Measurements from ENCODE around the gene WDR86. TPM values are rescaled to one million over a fixed set of nuclear protein-coding genes. Genes with fewer than 3 reads are reported as not detected.

WDR86 gene
- total RNA-seq, 2 donors from 2014 or later: 8.5 TPM; not detected in 1

DNA sequence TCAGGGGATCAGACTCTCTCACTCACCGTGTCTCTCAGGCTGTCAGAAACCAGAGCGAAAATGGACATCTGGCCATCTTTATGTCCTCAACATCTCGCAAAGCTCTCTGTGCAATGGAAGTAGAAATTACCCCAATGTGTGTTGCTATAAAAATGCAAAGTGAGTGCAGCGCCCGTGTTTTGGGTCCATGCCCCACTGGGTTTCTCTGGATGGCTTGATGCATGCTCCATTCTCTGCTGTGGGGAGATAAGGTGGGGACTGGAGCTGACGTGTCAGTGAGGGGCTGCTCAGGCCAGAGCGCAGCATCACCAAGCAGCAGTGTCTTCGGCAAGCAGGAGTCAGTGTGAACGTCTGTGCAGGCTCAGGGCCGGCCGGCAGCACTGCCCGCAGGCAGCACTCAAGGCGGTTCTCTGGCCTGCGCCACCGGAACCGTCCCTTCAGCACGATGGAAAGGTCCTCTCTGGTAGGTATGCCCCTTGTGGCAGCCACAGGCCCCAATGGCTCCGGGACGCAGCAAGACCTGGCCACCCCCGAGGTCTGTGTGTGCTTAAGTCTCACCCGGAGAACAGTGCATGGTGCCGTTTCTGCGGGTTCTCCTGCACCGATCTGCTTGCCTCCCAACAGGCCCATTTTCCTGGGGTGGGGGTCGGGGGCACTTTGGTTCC, 30.2 kb downstream of the WDR86 start:
- H3K4me3 ChIP-seq: no peak overlapping the region
- peaks cover 7 to 15% of the 10 kb centered on the region in 2 donors for H3K4me1 ChIP-seq (ENCODE audit: control insufficient read depth in 1 of 2, low read depth in 2 of 2)
- no peaks in the 10 kb centered on the region for H3K27me3 ChIP-seq (replicated peaks; ENCODE audit: insufficient read depth)
- H3K27ac ChIP-seq: no peak overlapping the region
- ATAC-seq (ENCODE audit: insufficient number of reproducible peaks, low FRiP score, low read depth) (no peak), DNase-seq (ENCODE audit: low spot score) (no peak)
- H3K9me3 ChIP-seq: no peaks in the 10 kb centered on the region
- TF ChIP-seq, protein P1, sequence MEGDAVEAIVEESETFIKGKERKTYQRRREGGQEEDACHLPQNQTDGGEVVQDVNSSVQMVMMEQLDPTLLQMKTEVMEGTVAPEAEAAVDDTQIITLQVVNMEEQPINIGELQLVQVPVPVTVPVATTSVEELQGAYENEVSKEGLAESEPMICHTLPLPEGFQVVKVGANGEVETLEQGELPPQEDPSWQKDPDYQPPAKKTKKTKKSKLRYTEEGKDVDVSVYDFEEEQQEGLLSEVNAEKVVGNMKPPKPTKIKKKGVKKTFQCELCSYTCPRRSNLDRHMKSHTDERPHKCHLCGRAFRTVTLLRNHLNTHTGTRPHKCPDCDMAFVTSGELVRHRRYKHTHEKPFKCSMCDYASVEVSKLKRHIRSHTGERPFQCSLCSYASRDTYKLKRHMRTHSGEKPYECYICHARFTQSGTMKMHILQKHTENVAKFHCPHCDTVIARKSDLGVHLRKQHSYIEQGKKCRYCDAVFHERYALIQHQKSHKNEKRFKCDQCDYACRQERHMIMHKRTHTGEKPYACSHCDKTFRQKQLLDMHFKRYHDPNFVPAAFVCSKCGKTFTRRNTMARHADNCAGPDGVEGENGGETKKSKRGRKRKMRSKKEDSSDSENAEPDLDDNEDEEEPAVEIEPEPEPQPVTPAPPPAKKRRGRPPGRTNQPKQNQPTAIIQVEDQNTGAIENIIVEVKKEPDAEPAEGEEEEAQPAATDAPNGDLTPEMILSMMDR (IDR thresholded peaks at IDR 0.05): no peak
- peaks cover 26% of the 10 kb centered on the region for H3K36me3 ChIP-seq

- peaks cover 29% of the 10 kb centered on the region for H3K36me3 ChIP-seq
- ATAC-seq (ENCODE audit: insufficient number of reproducible peaks, low FRiP score, low read depth): no peak
Measured at GRCh38 chr7:151379193-151379520, 30.7 kb downstream of the WDR86 start.

DNA sequence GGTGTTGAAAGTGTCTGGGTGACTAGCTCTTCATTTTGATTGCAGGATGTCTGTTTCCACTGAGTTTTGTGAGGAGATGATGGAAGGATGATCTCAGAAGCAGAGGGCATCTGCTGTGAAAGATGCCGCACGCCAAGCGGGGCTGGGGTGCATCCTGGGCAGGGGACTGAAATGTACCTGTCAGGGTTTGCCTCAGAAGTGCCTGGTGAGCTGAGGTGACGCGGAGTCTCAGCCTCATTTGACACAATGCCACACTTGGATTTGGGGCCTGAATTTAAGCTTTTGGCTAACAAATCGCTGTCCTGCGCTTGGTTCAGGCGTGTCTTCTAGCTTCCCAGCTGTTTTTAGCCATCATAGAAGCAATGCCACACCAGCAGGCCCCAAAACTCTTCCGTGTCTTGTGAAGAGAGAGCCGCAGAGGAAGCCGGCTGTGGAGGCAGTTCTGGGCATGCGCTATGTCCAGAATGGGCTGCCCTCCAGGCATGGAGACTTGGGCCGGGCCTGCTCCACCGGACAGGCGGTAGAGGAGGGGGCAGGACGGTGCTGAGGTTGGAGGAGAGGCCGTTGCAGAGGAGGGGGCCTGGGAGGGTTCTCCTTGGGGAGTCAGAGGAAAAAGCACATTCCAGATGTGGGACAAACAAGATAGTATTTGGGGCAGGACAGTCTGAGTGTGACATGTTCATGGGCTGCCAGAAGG, 31.2 kb downstream of the WDR86 start:
- ATAC-seq (ENCODE audit: insufficient number of reproducible peaks, low FRiP score, low read depth) (no peak), DNase-seq (ENCODE audit: low spot score) (no peak)
- Histone ChIP-seq H3K4me1 (ENCODE audit: control insufficient read depth in 1 of 2, low read depth in 2 of 2) (peaks cover 7 to 15% of the 10 kb centered on the region in 2 donors), H3K9me3 (no peaks in the 10 kb centered on the region), H3K27me3 (replicated peaks; ENCODE audit: insufficient read depth) (no peaks in the 10 kb centered on the region), H3K27ac (no peak overlapping the region), H3K4me3 (no peak overlapping the region), H3K36me3 (peaks cover 34% of the 10 kb centered on the region)
- TF ChIP-seq, protein P1 (IDR thresholded peaks at IDR 0.05): no peak

More at GRCh38 chr7:151379193-151379520, 30.7 kb downstream of the WDR86 start:
- Histone ChIP-seq H3K27me3 (replicated peaks; ENCODE audit: insufficient read depth) (no peaks in the 10 kb centered on the region), H3K27ac (no peak overlapping the region), H3K9me3 (no peaks in the 10 kb centered on the region), H3K4me1 (ENCODE audit: control insufficient read depth in 1 of 2, low read depth in 2 of 2) (peaks cover 7 to 15% of the 10 kb centered on the region in 2 donors), H3K4me3 (no peak overlapping the region)
- DNase-seq (ENCODE audit: low spot score): no peak
- TF ChIP-seq, protein P1 (IDR thresholded peaks at IDR 0.05): no peak

DNA sequence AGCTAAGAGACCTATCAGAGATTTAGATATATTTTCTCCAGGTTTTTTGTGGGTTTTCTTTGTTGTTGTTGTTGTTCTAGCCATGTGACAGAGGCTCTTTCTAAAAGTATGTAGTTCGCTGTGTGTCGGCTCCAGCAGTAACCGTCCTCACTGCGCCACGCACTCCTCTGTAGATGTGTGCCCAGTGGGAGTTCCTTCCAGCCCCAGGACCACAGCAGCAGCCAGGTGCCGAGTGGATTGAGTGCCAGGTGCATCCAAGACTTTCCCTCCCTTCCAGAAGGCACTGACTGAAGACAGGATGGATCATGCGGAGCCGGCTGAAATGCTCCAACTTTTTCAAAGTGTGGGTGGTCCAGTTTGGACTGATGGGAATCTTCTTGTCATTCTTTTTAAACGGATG, 31.8 kb downstream of the WDR86 start:
- H3K36me3 ChIP-seq: peaks cover 36% of the 10 kb centered on the region
- peaks cover 7 to 15% of the 10 kb centered on the region in 2 donors for H3K4me1 ChIP-seq (ENCODE audit: control insufficient read depth in 1 of 2, low read depth in 2 of 2)
- DNase-seq (ENCODE audit: low spot score) (no peak), ATAC-seq (ENCODE audit: insufficient number of reproducible peaks, low FRiP score, low read depth) (no peak)
- no peak overlapping the region for H3K4me3 ChIP-seq
- H3K27me3 ChIP-seq (replicated peaks; ENCODE audit: insufficient read depth): no peaks in the 10 kb centered on the region
- no peaks in the 10 kb centered on the region for H3K9me3 ChIP-seq
- TF ChIP-seq, protein P1 (IDR thresholded peaks at IDR 0.05): no peak
- no peak overlapping the region for H3K27ac ChIP-seq

DNA sequence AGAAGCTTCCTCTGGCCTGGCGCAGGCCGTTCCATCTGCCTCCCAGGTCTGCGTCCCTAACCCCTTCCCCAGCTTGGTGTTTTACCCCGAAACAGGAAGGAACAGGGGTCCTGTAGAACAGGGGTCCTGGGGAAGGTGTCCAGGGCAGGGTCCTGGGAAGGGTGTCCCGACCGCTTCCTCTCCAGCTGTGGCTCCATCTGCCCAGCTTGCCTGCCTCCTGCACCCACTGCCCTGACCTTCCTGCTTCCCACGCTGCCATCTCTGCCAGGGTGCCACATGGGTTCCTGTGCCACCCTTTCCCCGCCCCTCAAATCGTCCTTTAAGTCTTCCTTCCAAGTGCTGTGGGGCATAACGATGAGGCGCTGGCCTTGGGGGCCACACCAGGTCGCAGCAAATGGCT, 32.4 kb downstream of the WDR86 start:
- DNase-seq (ENCODE audit: low spot score): no peak
- no peaks in the 10 kb centered on the region for H3K9me3 ChIP-seq
- H3K36me3 ChIP-seq: peaks cover 36% of the 10 kb centered on the region
- peaks cover 7 to 15% of the 10 kb centered on the region in 2 donors for H3K4me1 ChIP-seq (ENCODE audit: control insufficient read depth in 1 of 2, low read depth in 2 of 2)
- H3K27me3 ChIP-seq (replicated peaks; ENCODE audit: insufficient read depth): no peaks in the 10 kb centered on the region
- no peak overlapping the region for H3K27ac ChIP-seq
- no peak for ATAC-seq (ENCODE audit: insufficient number of reproducible peaks, low FRiP score, low read depth)
- TF ChIP-seq, protein P1 (IDR thresholded peaks at IDR 0.05): no peak
- no peak overlapping the region for H3K4me3 ChIP-seq
